SK-N-SH treated with all-trans-retinoic acid at 6 μM for 48 hours (cell line): Measurements from ENCODE around the gene BTG2.
"Not testable (repeated sequence)": the region's sequence is repeated elsewhere in the genome, so short reads cannot be mapped to it uniquely, and the experiment has no call there.

Source experiments
- ATAC-seq: fragments of 200-7000 bp; cut with Tn5 transposase; 3 replicates; pipeline ENCODE4 v1.9.1; 2020; ENCODE audit warnings: mild to moderate bottlenecking, moderate library complexity
- ARNTL ChIP-seq: fragments of 450-650 bp; formaldehyde crosslinking; IDR thresholded peaks from 2 replicates; pipeline ENCODE4 v1.5.0; 2020; ENCODE audit warnings: low read depth, mild to moderate bottlenecking, moderate library complexity, borderline replicate concordance
- ESRRG ChIP-seq: fragments of 250-450 bp; sonication (Bioruptor Pico); IDR thresholded peaks from 2 replicates; pipeline ENCODE4 v1.6.1; 2021; ENCODE audit warnings: mild to moderate bottlenecking
- GLIS3 ChIP-seq: fragments of 250-450 bp; sonication (Bioruptor Pico); IDR thresholded peaks from 2 replicates; pipeline ENCODE4 v1.5.0; 2020; ENCODE audit warnings: mild to moderate bottlenecking, moderate library complexity
- ISL1 ChIP-seq: fragments of 250-450 bp; sonication (Bioruptor Pico); IDR thresholded peaks from 2 replicates; pipeline ENCODE4 v2.1.2; 2022; ENCODE audit warnings: mild to moderate bottlenecking, moderate library complexity
- OSR1 ChIP-seq: fragments of 250-450 bp; sonication (Bioruptor Pico); IDR thresholded peaks from 2 replicates; pipeline ENCODE4 v1.8.0; 2022; ENCODE audit warnings: moderate library complexity, mild to moderate bottlenecking, inconsistent platforms
- PPARA ChIP-seq: fragments of 250-450 bp; sonication (Bioruptor Pico); IDR thresholded peaks from 2 replicates; pipeline ENCODE4 v1.5.0; 2020; ENCODE audit warnings: mild to moderate bottlenecking, borderline replicate concordance
- SNAI2 ChIP-seq: fragments of 250-450 bp; sonication (Bioruptor Pico); IDR thresholded peaks from 2 replicates; pipeline ENCODE4 v1.5.0; 2020; ENCODE audit warnings: mild to moderate bottlenecking, moderate library complexity
- TCF4 ChIP-seq: fragments of 250-450 bp; sonication (Bioruptor Pico); IDR thresholded peaks from 2 replicates; pipeline ENCODE4 v1.8.0; 2021; ENCODE audit warnings: mild to moderate bottlenecking, moderate library complexity, borderline replicate concordance
- TOX ChIP-seq: fragments of 250-450 bp; sonication (Bioruptor Pico); IDR thresholded peaks from 2 replicates; pipeline ENCODE4 v1.8.0; 2021; ENCODE audit warnings: mild to moderate bottlenecking, moderate library complexity, borderline replicate concordance
- ZC3H10 ChIP-seq: fragments of 250-450 bp; sonication (Bioruptor Pico); IDR thresholded peaks from 2 replicates; pipeline ENCODE4 v1.5.1; 2021; ENCODE audit warnings: mild to moderate bottlenecking, moderate library complexity
- ZFP3 ChIP-seq: fragments of 250-450 bp; sonication (Bioruptor Pico); IDR thresholded peaks from 2 replicates; pipeline ENCODE4 v1.5.0; 2020; ENCODE audit warnings: mild to moderate bottlenecking, moderate library complexity
- ZFP30 ChIP-seq: fragments of 450-650 bp; formaldehyde crosslinking; IDR thresholded peaks from 2 replicates; pipeline ENCODE4 v1.5.0; 2022; ENCODE audit warnings: mild to moderate bottlenecking, moderate library complexity
- ZNF70 ChIP-seq: fragments of 450-650 bp; formaldehyde crosslinking; IDR thresholded peaks from 2 replicates; pipeline ENCODE4 v1.5.0; 2020; ENCODE audit warnings: mild to moderate bottlenecking, moderate library complexity
- ZNF8 ChIP-seq: fragments of 450-650 bp; formaldehyde crosslinking; IDR thresholded peaks from 2 replicates; pipeline ENCODE4 v1.5.0; 2020; ENCODE audit warnings: mild to moderate bottlenecking, moderate library complexity
- TF ChIP-seq, protein P1 (sequence below): fragments of 250-450 bp; sonication (Bioruptor Pico); IDR thresholded peaks from 2 replicates; pipeline ENCODE4 v1.5.0; 2020; ENCODE audit warnings: mild to moderate bottlenecking, moderate library complexity
- TF ChIP-seq, protein P2 (sequence below): fragments of 250-450 bp; sonication (Bioruptor Pico); IDR thresholded peaks from 2 replicates; pipeline ENCODE4 v1.5.1; 2020; ENCODE audit warnings: low read depth, mild to moderate bottlenecking, moderate library complexity
- TF ChIP-seq, protein P3 (sequence below): fragments of 250-450 bp; sonication (Bioruptor Pico); IDR thresholded peaks from 2 replicates; pipeline ENCODE4 v1.8.0; 2020; ENCODE audit warnings: mild to moderate bottlenecking, moderate library complexity, borderline replicate concordance
- TF ChIP-seq, protein P4 (sequence below): fragments of 250-450 bp; sonication (Bioruptor Pico); IDR thresholded peaks from 2 replicates; pipeline ENCODE4 v1.5.1; 2021; ENCODE audit warnings: mild to moderate bottlenecking, moderate library complexity

Gene BTG2

DNA sequence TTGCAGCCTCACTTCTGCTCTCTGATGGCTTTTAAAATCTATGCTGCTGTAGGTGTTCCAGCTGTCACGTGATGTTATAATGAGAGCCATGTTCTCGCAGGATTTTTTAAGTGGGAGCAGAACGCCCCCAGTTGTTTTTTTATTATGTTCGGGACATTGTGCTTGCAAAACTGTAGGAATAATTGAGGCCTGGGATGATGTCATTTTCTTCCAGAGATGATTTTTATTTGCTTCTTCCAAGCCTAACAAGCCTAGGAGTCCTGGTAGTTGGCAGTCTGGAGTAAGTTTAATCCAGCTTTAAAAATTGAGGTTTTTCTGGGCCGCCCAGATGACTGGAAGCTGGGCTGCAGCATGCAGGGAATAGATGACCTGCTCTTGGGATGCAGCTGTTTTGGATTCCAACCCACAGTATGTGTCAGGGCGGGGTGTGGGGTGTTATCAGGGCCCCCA is 41.2 kb upstream of the BTG2 start:
- ATAC-seq, result no peak
- TF ChIP-seq ESRRG (CRISPR knock-in tag), result no peak
- TF ChIP-seq TCF4 (CRISPR knock-in tag), result no peak
- TF ChIP-seq, protein P1, sequence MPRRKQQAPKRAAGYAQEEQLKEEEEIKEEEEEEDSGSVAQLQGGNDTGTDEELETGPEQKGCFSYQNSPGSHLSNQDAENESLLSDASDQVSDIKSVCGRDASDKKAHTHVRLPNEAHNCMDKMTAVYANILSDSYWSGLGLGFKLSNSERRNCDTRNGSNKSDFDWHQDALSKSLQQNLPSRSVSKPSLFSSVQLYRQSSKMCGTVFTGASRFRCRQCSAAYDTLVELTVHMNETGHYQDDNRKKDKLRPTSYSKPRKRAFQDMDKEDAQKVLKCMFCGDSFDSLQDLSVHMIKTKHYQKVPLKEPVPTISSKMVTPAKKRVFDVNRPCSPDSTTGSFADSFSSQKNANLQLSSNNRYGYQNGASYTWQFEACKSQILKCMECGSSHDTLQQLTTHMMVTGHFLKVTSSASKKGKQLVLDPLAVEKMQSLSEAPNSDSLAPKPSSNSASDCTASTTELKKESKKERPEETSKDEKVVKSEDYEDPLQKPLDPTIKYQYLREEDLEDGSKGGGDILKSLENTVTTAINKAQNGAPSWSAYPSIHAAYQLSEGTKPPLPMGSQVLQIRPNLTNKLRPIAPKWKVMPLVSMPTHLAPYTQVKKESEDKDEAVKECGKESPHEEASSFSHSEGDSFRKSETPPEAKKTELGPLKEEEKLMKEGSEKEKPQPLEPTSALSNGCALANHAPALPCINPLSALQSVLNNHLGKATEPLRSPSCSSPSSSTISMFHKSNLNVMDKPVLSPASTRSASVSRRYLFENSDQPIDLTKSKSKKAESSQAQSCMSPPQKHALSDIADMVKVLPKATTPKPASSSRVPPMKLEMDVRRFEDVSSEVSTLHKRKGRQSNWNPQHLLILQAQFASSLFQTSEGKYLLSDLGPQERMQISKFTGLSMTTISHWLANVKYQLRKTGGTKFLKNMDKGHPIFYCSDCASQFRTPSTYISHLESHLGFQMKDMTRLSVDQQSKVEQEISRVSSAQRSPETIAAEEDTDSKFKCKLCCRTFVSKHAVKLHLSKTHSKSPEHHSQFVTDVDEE (CRISPR knock-in tag), result no peak
- TF ChIP-seq TOX, result no peak
- TF ChIP-seq PPARA (CRISPR knock-in tag), result no peak
- TF ChIP-seq, protein P2, sequence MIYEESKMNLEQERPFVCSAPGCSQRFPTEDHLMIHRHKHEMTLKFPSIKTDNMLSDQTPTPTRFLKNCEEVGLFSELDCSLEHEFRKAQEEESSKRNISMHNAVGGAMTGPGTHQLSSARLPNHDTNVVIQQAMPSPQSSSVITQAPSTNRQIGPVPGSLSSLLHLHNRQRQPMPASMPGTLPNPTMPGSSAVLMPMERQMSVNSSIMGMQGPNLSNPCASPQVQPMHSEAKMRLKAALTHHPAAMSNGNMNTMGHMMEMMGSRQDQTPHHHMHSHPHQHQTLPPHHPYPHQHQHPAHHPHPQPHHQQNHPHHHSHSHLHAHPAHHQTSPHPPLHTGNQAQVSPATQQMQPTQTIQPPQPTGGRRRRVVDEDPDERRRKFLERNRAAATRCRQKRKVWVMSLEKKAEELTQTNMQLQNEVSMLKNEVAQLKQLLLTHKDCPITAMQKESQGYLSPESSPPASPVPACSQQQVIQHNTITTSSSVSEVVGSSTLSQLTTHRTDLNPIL (CRISPR knock-in tag), result no peak
- TF ChIP-seq ZFP30 (CRISPR knock-in tag), result no peak
- no peak for TF ChIP-seq GLIS3
- no peak for TF ChIP-seq ZNF8 (CRISPR knock-in tag)
- TF ChIP-seq, protein P3, sequence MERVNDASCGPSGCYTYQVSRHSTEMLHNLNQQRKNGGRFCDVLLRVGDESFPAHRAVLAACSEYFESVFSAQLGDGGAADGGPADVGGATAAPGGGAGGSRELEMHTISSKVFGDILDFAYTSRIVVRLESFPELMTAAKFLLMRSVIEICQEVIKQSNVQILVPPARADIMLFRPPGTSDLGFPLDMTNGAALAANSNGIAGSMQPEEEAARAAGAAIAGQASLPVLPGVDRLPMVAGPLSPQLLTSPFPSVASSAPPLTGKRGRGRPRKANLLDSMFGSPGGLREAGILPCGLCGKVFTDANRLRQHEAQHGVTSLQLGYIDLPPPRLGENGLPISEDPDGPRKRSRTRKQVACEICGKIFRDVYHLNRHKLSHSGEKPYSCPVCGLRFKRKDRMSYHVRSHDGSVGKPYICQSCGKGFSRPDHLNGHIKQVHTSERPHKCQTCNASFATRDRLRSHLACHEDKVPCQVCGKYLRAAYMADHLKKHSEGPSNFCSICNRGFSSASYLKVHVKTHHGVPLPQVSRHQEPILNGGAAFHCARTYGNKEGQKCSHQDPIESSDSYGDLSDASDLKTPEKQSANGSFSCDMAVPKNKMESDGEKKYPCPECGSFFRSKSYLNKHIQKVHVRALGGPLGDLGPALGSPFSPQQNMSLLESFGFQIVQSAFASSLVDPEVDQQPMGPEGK (CRISPR knock-in tag), result no peak

DNA sequence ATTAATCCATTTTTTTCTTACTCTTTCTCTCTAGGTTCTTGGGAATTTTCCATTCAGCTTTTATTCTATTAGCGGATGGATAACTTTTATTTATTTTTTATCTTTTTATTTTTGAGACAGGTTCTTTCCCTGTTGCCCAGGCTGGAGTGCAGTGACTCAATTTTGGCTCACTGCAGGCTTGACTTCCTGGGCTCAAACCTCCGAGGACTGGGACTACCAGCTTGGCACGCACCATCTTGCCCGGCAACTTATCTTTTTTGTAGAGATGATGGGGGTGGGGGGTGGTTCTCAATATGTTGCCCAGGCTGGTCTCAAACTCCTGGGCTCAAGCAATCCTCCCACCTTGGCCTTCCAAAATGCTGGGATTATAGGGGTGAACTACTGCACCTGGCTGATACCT is 39.8 kb upstream of the BTG2 start:
- ATAC-seq, result no peak
- TF ChIP-seq ARNTL (CRISPR knock-in tag), result no peak
- no peak for TF ChIP-seq TCF4 (CRISPR knock-in tag)
- TF ChIP-seq SNAI2, result no peak
- TF ChIP-seq, protein P4, sequence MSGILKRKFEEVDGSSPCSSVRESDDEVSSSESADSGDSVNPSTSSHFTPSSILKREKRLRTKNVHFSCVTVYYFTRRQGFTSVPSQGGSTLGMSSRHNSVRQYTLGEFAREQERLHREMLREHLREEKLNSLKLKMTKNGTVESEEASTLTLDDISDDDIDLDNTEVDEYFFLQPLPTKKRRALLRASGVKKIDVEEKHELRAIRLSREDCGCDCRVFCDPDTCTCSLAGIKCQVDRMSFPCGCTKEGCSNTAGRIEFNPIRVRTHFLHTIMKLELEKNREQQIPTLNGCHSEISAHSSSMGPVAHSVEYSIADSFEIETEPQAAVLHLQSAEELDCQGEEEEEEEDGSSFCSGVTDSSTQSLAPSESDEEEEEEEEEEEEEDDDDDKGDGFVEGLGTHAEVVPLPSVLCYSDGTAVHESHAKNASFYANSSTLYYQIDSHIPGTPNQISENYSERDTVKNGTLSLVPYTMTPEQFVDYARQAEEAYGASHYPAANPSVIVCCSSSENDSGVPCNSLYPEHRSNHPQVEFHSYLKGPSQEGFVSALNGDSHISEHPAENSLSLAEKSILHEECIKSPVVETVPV, result no peak
- TF ChIP-seq, protein P2 (CRISPR knock-in tag), result no peak
- TF ChIP-seq ZNF70 (CRISPR knock-in tag), result no peak
- TF ChIP-seq OSR1, result no peak
- no peak for TF ChIP-seq ZC3H10 (CRISPR knock-in tag)
- TF ChIP-seq, protein P1 (CRISPR knock-in tag), result no peak

DNA sequence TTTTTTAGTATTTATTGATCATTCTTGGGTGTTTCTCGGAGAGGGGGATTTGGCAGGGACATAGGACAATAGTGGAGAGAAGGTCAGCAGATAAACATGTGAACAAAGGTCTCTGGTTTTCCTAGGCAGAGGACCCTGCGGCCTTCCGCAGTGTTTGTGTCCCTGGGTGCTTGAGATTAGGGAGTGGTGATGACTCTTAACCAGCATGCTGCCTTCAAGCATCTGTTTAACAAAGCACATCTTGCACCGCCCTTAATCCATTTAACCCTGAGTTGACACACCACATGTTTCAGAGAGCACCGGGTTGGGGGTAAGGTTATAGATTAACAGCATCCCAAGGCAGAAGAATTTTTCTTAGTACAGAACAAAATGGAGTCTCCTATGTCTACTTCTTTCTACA is 39.2 kb upstream of the BTG2 start:
- not testable (repeated sequence) for ATAC-seq

DNA sequence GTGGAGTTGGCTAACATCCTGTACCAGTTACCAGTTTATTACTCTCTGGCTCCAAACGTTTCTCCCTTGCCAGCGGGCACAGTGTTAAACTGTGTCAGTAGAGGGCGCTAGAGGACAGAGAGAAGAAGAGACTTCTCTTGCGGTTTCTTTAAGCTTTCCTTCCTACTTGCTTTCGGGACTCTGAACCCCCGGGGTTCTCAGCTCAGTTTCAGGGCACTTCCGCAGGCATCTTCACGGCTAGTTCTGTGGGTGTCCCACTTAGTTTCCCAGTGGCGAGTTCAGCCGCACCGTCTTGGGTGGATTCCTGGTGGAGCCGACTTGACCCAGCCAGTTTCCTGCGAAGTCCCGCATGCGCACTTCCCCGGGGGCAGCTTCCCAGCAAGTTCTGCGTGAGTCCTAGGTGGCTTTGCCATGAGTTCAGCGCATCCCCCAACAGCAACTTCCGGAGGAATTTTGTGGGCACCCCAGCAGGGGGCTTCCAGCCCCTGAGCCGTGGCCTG is 37.9 kb upstream of the BTG2 start:
- ATAC-seq, result peak; percentile 74
- TF ChIP-seq SNAI2 (no peak), OSR1 (no peak), ARNTL (CRISPR knock-in tag) (no peak), ZFP3 (CRISPR knock-in tag) (no peak), ISL1 (CRISPR knock-in tag) (no peak), PPARA (CRISPR knock-in tag) (no peak), ZNF70 (CRISPR knock-in tag) (no peak)
- TF ChIP-seq, protein P2 (CRISPR knock-in tag), result no peak
- TF ChIP-seq, protein P1 (CRISPR knock-in tag), result no peak
